Measurements from ENCODE around the gene DARS1.

DNA sequence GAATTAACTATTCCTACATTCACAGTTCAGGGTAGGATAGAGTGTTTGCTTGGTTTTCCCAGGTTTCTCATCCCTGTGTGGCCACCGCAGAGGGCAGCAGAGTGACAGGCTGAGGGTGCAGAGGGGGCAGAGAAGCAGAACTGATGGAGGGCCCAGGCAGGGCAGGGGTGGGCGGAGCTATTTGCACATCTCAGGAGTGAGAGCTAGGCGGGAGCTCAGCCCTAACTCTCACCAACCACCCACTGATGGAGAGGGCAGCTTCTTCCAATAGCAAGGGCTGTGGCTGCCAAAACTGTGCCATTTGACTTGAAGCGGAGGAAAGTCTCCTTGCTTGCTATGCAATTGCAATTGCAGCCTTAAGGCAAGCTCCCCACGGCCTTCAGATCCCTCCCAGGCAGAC lies 12.0 kb upstream of the DARS1 start:
- TF ChIP-seq, protein P1, sequence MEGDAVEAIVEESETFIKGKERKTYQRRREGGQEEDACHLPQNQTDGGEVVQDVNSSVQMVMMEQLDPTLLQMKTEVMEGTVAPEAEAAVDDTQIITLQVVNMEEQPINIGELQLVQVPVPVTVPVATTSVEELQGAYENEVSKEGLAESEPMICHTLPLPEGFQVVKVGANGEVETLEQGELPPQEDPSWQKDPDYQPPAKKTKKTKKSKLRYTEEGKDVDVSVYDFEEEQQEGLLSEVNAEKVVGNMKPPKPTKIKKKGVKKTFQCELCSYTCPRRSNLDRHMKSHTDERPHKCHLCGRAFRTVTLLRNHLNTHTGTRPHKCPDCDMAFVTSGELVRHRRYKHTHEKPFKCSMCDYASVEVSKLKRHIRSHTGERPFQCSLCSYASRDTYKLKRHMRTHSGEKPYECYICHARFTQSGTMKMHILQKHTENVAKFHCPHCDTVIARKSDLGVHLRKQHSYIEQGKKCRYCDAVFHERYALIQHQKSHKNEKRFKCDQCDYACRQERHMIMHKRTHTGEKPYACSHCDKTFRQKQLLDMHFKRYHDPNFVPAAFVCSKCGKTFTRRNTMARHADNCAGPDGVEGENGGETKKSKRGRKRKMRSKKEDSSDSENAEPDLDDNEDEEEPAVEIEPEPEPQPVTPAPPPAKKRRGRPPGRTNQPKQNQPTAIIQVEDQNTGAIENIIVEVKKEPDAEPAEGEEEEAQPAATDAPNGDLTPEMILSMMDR (IDR thresholded peaks at IDR 0.05): no peak
- no peak for TF ChIP-seq ZFX (IDR thresholded peaks at IDR 0.05; ENCODE audit: borderline replicate concordance)
